Hepatocyte (in vitro differentiated cells): ENCODE measurements around the gene COA8.

Experiments
- EZH2 ChIP-seq: fragments of 200-600 bp; sonication (generic); IDR thresholded peaks from 2 replicates; pipeline ENCODE4 v1.6.1; 2016; ENCODE audit warnings: antibody characterized with exemption, mild to moderate bottlenecking, borderline replicate concordance
- TF ChIP-seq, protein P1 (sequence below): fragments of 200-600 bp; sonication (generic); IDR thresholded peaks from 2 replicates; pipeline ENCODE4 v1.5.1; 2016; ENCODE audit warnings: antibody characterized with exemption, mild to moderate bottlenecking; ENCODE audit not compliant: poor library complexity

DNA sequence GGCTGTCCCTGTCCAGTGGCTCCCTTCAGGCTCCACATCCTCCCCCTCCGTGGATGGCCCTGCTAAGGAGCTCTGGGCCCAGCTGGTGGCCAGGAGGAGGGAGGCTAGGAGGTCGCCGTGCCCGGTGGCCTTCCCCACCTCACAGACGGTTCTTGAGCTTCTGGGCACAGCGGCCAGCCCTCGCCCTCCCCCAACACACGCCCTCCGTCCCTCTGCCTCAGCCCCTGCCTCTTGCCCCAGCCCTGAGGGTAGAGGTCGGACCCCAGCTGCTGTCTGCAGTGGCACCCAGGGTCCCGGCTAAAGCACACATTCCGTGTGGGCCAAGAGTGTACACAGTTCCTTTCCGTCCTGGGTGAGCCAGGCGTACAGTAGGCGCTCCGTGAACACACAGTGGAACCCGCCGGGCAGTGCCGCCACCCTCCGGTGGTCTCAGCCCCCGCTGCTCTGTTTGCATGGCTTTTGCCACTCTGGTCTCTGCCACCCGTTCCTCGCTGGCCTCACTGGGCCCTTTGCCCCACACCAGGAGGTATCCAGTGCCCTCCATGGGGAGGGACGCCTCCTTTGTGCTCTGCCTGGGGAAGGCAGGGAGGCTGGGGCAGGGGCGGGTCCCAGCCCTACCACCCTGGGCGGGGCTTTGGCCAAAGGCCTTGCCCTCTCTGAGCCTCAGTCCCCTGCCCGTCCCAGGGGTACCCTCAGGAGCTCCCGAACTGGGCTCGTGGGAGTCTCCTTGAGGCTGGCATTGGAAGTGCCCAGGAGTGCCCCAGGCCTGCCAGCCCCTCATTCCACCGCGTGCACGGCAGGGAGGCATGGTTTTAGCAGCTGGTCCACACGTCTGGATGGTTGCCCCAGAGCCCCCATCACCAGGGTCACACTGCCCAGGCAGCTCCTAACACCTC is 20.8 kb upstream of the COA8 start:
- TF ChIP-seq, protein P1, sequence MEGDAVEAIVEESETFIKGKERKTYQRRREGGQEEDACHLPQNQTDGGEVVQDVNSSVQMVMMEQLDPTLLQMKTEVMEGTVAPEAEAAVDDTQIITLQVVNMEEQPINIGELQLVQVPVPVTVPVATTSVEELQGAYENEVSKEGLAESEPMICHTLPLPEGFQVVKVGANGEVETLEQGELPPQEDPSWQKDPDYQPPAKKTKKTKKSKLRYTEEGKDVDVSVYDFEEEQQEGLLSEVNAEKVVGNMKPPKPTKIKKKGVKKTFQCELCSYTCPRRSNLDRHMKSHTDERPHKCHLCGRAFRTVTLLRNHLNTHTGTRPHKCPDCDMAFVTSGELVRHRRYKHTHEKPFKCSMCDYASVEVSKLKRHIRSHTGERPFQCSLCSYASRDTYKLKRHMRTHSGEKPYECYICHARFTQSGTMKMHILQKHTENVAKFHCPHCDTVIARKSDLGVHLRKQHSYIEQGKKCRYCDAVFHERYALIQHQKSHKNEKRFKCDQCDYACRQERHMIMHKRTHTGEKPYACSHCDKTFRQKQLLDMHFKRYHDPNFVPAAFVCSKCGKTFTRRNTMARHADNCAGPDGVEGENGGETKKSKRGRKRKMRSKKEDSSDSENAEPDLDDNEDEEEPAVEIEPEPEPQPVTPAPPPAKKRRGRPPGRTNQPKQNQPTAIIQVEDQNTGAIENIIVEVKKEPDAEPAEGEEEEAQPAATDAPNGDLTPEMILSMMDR, result no peak
- no peak for TF ChIP-seq EZH2
